Trophoblast cell (in vitro differentiated cells and primary cell): ENCODE data around the gene IGF1R.

ENCODE experiments used
- DNase-seq, 2 donors: peaks; one replicate each; pipeline ENCODE4 v3.0.0-alpha.2; 2016
- H2AFZ ChIP-seq: 2 replicates; pipeline ENCODE4 v1.6.1; 2013; ENCODE audit warnings: low read length, moderate library complexity, mild to moderate bottlenecking; ENCODE audit not compliant: insufficient read depth, poor library complexity
- H2AK5ac ChIP-seq: 2 replicates; pipeline ENCODE4 v1.6.1; 2013; ENCODE audit warnings: mild to moderate bottlenecking, low read length
- H2BK120ac ChIP-seq: 2 replicates; pipeline ENCODE4 v1.6.1; 2013; ENCODE audit warnings: low read length, mild to moderate bottlenecking, moderate library complexity; ENCODE audit not compliant: insufficient read depth, poor library complexity
- H2BK12ac ChIP-seq: 2 replicates; pipeline ENCODE4 v1.6.1; 2013; ENCODE audit warnings: mild to moderate bottlenecking, low read length, moderate library complexity
- H2BK5ac ChIP-seq: 2 replicates; pipeline ENCODE4 v1.6.1; 2013; ENCODE audit warnings: low read length, low read depth, moderate library complexity, mild to moderate bottlenecking; ENCODE audit not compliant: poor library complexity
- H3K14ac ChIP-seq: 2 replicates; pipeline ENCODE4 v1.6.1; 2013; ENCODE audit warnings: mild to moderate bottlenecking, low read length
- H3K18ac ChIP-seq: 2 replicates; pipeline ENCODE4 v1.6.1; 2013; ENCODE audit warnings: mild to moderate bottlenecking, low read length
- H3K23ac ChIP-seq: 2 replicates; pipeline ENCODE4 v1.6.1; 2013; ENCODE audit warnings: low read length
- H3K27ac ChIP-seq: 2 replicates; pipeline ENCODE4 v1.5.1; 2013; ENCODE audit warnings: low read depth, mild to moderate bottlenecking, inconsistent platforms, low read length, moderate library complexity
- H3K27me3 ChIP-seq: 2 replicates; pipeline ENCODE4 v1.6.1; 2013; ENCODE audit warnings: inconsistent platforms, mild to moderate bottlenecking, low read length, moderate library complexity; ENCODE audit not compliant: insufficient read depth
- H3K36me3 ChIP-seq, 2 experiments: 1 replicate in 1 of 2; 2 replicates in 1 of 2; pipeline ENCODE4 v1.6.1; 2013; ENCODE audit warnings: low read length in 2 of 2, mild to moderate bottlenecking in 2 of 2, moderate library complexity in 1 of 2; ENCODE audit not compliant: insufficient read depth in 2 of 2, control insufficient read depth in 1 of 2
- H3K4ac ChIP-seq: 2 replicates; pipeline ENCODE4 v1.6.1; 2013; ENCODE audit warnings: low read depth, mild to moderate bottlenecking, low read length, moderate library complexity
- H3K4me1 ChIP-seq, 2 experiments: 1 replicate in 1 of 2; 2 replicates in 1 of 2; pipeline ENCODE4 v1.6.1; 2013; ENCODE audit warnings: low read length in 2 of 2, mild to moderate bottlenecking in 2 of 2, moderate library complexity in 1 of 2; ENCODE audit not compliant: insufficient read depth in 2 of 2, control insufficient read depth in 1 of 2
- H3K4me2 ChIP-seq: 2 replicates; pipeline ENCODE4 v1.6.1; 2013; ENCODE audit warnings: inconsistent platforms, mild to moderate bottlenecking, low read length, moderate library complexity
- H3K4me3 ChIP-seq: 2 replicates; pipeline ENCODE4 v1.5.1; 2013; ENCODE audit warnings: mild to moderate bottlenecking, low read depth, low read length, inconsistent platforms
- H3K79me1 ChIP-seq: one replicate; pipeline ENCODE4 v1.6.1; 2013; ENCODE audit warnings: low read length
- H3K79me2 ChIP-seq: 2 replicates; pipeline ENCODE4 v1.6.1; 2013; ENCODE audit warnings: low read length, mild to moderate bottlenecking; ENCODE audit not compliant: control insufficient read depth, insufficient read depth, poor library complexity
- H3K9ac ChIP-seq: 2 replicates; pipeline ENCODE4 v1.6.1; 2013; ENCODE audit warnings: mild to moderate bottlenecking, low read length
- H3K9me3 ChIP-seq: 2 replicates; pipeline ENCODE4 v1.6.1; 2013; ENCODE audit warnings: low read depth, mild to moderate bottlenecking, control low read depth, inconsistent platforms, low read length; ENCODE audit not compliant: insufficient read depth
- H4K12ac ChIP-seq: 2 replicates; pipeline ENCODE4 v1.6.1; 2013; ENCODE audit warnings: low read depth, mild to moderate bottlenecking, low read length, moderate library complexity
- H4K8ac ChIP-seq: 2 replicates; pipeline ENCODE4 v1.6.1; 2013; ENCODE audit warnings: low read depth, mild to moderate bottlenecking, low read length, moderate library complexity
- H4K91ac ChIP-seq: one replicate; pipeline ENCODE4 v1.6.1; 2013; ENCODE audit warnings: low read depth, mild to moderate bottlenecking, low read length, moderate library complexity
- WGBS: extraction: QIAGEN DNeasy Blood & Tissue Kit; methylation state at CpG from one replicate; pipeline ENCODE4 v1.1.7; 2013; ENCODE audit warnings: missing lambda C conversion rate; ENCODE audit not compliant: insufficient read length, insufficient coverage; ENCODE audit errors: extremely low coverage; 5-methylcytosine and 5-hydroxymethylcytosine counted together

IGF1R gene

GRCh38 chr15:98866511-98866910 lies 218.2 kb downstream of the IGF1R start:
- Histone ChIP-seq H3K23ac (no peak overlapping the region), H3K18ac (no peak overlapping the region), H2AFZ (no peak overlapping the region), H3K79me1 (no peaks in the 10 kb centered on the region), H3K4ac (no peak overlapping the region), H2BK5ac (no peak overlapping the region), H2BK12ac (no peak overlapping the region), H3K14ac (no peak overlapping the region), H3K4me1 (peaks cover 7 to 8% of the 10 kb centered on the region in 2 experiments), H2BK120ac (no peak overlapping the region), H4K8ac (no peak overlapping the region), H3K79me2 (peaks cover 12% of the 10 kb centered on the region), H3K9ac (no peak overlapping the region), H4K12ac (no peak overlapping the region), H3K4me3 (no peak overlapping the region), H2AK5ac (no peak overlapping the region), H3K4me2 (no peak overlapping the region), H3K27ac (no peak overlapping the region), H3K27me3 (no peaks in the 10 kb centered on the region), H4K91ac (no peak overlapping the region), H3K36me3 (peaks cover 2 to 4% of the 10 kb centered on the region in 2 experiments), H3K9me3 (peaks cover 2% of the 10 kb centered on the region)
- DNase-seq = peak in 1 of 2 donors; percentile 49
- WGBS = no CpG with 5 or more reads among the region's 11 CpGs

DNA sequence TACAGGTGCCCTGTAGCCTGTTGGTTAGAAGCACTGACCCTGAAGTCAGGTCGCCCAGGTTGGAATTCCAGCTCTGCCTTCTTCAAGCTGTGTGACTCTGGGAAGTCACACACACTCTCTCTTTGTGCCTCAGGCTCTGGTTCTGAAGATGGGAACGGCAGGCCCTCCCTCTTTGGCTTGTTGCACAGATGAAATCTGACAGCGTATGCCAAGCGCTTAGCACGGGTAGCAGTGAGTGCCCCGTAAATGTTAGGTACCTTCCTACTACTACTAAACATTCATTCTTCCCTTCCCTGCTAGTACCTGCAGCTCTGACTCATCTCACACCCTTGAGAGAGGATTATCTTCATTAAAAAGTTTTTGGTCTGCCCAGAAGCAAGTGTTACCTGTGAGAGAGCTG lies 220.2 kb downstream of the IGF1R start:
- Histone ChIP-seq H3K4me3 (no peak overlapping the region), H3K27ac (no peak overlapping the region), H3K4me1 (peaks cover 8% of the 10 kb centered on the region in 2 experiments), H4K91ac (no peak overlapping the region), H3K9me3 (peaks cover 2% of the 10 kb centered on the region), H3K18ac (peak overlapping the region; percentile 6), H3K4ac (no peak overlapping the region), H3K9ac (no peak overlapping the region), H3K27me3 (no peaks in the 10 kb centered on the region), H3K79me2 (peaks cover 12% of the 10 kb centered on the region), H3K4me2 (no peak overlapping the region), H4K12ac (no peak overlapping the region), H2BK12ac (no peak overlapping the region), H4K8ac (no peak overlapping the region), H2AK5ac (no peak overlapping the region), H3K23ac (no peak overlapping the region), H3K36me3 (peaks cover 2 to 4% of the 10 kb centered on the region in 2 experiments), H3K79me1 (no peaks in the 10 kb centered on the region), H3K14ac (no peak overlapping the region), H2BK120ac (no peak overlapping the region), H2BK5ac (no peak overlapping the region), H2AFZ (no peak overlapping the region)
- DNase-seq = peak in 1 of 2 donors; percentile 44
- no CpG with 5 or more reads among the region's 6 CpGs for WGBS

DNA sequence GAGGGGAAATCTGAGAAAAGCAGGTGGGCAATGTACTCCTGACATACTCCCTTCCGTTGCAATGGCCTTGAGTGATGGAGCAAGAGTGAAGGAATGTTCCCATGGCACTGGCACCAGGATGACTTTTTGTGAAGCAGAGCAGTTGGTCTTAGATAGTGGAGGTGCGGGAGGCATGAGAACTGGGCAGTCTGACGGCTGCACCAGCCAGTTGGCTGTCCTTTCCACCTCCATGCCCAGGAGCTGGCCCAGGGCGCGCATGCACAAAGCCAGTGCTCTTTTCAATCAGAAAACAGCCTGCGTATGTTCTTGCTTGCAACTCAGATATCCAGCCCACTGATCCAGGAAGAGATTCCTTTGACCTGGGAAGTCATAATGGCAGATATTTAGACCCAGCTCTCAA lies 222.4 kb downstream of the IGF1R start:
- no CpG with 5 or more reads among the region's 6 CpGs for WGBS
- no peak overlapping the region for H3K4me2 ChIP-seq
- H3K4ac ChIP-seq = no peak overlapping the region
- no peak overlapping the region for H4K8ac ChIP-seq
- H2AK5ac ChIP-seq = no peak overlapping the region
- H2BK5ac ChIP-seq = no peak overlapping the region
- H3K4me1 ChIP-seq = peaks cover 21% of the 10 kb centered on the region in 2 experiments
- H3K36me3 ChIP-seq = peaks cover under 1 to 4% of the 10 kb centered on the region in 2 experiments
- peaks cover 3% of the 10 kb centered on the region for H3K79me1 ChIP-seq
- peaks cover 12% of the 10 kb centered on the region for H3K79me2 ChIP-seq
- H4K12ac ChIP-seq = no peak overlapping the region
- no peaks in the 10 kb centered on the region for H3K9me3 ChIP-seq
- no peak overlapping the region for H2AFZ ChIP-seq
- no peak overlapping the region for H3K18ac ChIP-seq
- no peak overlapping the region for H2BK120ac ChIP-seq
- H4K91ac ChIP-seq = no peak overlapping the region
- peak in 1 of 2 donors; percentile 48 for DNase-seq
- no peak overlapping the region for H3K27ac ChIP-seq
- no peak overlapping the region for H3K4me3 ChIP-seq
- no peaks in the 10 kb centered on the region for H3K27me3 ChIP-seq
- no peak overlapping the region for H3K14ac ChIP-seq
- no peak overlapping the region for H3K23ac ChIP-seq
- no peak overlapping the region for H2BK12ac ChIP-seq
- H3K9ac ChIP-seq = no peak overlapping the region

DNA sequence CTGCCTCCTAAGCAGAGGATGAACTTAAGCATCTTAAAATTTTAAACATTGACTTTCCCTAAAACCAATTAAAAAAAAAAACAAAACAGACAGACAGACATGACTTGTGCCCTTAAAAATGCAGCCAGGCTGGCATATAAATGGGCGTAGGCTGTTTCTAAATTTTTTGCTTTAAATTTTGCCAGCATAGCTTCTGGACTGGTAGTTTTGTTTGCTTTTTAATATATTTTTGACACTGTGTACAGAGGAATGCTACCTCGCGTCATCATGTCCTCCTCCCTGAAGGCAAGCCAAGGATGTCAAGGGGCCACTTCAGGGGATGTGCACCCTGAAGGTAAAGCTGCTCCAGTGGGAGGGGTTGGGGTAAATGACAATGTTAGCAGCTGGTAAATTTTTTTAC lies 224.4 kb downstream of the IGF1R start:
- Histone ChIP-seq H3K23ac (no peak overlapping the region), H4K8ac (no peak overlapping the region), H2AFZ (no peak overlapping the region), H3K36me3 (peaks cover 0 to 4% of the 10 kb centered on the region in 2 experiments), H3K9ac (no peak overlapping the region), H3K9me3 (no peaks in the 10 kb centered on the region), H3K79me1 (peaks cover 3% of the 10 kb centered on the region), H2BK12ac (no peak overlapping the region), H3K4me1 (peaks cover 19 to 21% of the 10 kb centered on the region in 2 experiments), H3K14ac (no peak overlapping the region), H2BK120ac (no peak overlapping the region), H2BK5ac (no peak overlapping the region), H3K79me2 (peaks cover 9% of the 10 kb centered on the region), H4K91ac (no peak overlapping the region), H2AK5ac (no peak overlapping the region), H3K27me3 (no peaks in the 10 kb centered on the region), H3K4me3 (no peak overlapping the region), H3K4me2 (no peak overlapping the region), H3K4ac (peak overlapping the region; percentile 19), H3K18ac (no peak overlapping the region), H4K12ac (no peak overlapping the region), H3K27ac (no peak overlapping the region)
- WGBS = no CpG with 5 or more reads among the region's 3 CpGs
- DNase-seq = no peak
